ENCODE data around the gene CEP55. TPM values are rescaled to one million over a fixed set of nuclear protein-coding genes. Genes with fewer than 3 reads are reported as not detected.

The CEP55 gene
- total RNA-seq, 4 donors from 2014 or later: 0.63 to 5.7 TPM; not detected in 2

DNA sequence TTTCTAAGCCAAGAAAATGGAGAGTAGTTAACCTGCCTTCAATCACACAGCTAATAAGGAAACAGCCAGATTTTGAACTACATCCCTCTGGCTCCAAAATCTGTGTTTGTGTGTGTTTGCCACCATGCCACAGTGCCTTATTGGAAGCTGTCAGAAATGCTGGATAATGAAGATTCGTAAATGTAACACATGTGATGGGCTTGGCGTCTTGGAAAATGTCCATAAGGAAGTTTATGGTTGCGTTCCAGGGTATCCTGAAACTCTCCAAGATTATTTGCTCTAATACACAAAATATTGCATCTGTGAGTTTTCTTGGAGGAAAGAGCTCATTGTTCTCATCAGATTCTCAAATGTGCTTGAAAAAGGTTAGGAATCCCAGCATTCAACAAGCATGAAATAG is 36.9 kb upstream of the CEP55 start:
- Histone ChIP-seq H3K27ac (peak overlapping the region; percentile 68 to 87 (median 76)), H3K9me3 (no peaks in the 10 kb centered on the region), H3K4me3 (no peak overlapping the region), H3K4me1 (peaks cover 0 to 70% (median 30%) of the 10 kb centered on the region in 4 donors), H3K36me3 (no peaks in the 10 kb centered on the region), H3K27me3 (no peaks in the 10 kb centered on the region)
- WGBS, 2 donors: 56 to 62% methylated on average over 3 of the region's 3 CpGs
- no peak for TF ChIP-seq EP300 (IDR thresholded peaks at IDR 0.05)
- no peak for TF ChIP-seq POLR2A (IDR thresholded peaks at IDR 0.05)
- TF ChIP-seq, protein P1, sequence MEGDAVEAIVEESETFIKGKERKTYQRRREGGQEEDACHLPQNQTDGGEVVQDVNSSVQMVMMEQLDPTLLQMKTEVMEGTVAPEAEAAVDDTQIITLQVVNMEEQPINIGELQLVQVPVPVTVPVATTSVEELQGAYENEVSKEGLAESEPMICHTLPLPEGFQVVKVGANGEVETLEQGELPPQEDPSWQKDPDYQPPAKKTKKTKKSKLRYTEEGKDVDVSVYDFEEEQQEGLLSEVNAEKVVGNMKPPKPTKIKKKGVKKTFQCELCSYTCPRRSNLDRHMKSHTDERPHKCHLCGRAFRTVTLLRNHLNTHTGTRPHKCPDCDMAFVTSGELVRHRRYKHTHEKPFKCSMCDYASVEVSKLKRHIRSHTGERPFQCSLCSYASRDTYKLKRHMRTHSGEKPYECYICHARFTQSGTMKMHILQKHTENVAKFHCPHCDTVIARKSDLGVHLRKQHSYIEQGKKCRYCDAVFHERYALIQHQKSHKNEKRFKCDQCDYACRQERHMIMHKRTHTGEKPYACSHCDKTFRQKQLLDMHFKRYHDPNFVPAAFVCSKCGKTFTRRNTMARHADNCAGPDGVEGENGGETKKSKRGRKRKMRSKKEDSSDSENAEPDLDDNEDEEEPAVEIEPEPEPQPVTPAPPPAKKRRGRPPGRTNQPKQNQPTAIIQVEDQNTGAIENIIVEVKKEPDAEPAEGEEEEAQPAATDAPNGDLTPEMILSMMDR (IDR thresholded peaks at IDR 0.05): no peak
- DNase-seq (ENCODE audit: low spot score in 2 of 2): no peak

- Histone ChIP-seq H3K27me3 (no peaks in the 10 kb centered on the region), H3K36me3 (no peaks in the 10 kb centered on the region), H3K4me3 (no peak overlapping the region), H3K27ac (peak overlapping the region in 3 of 4 donors; percentile 4 to 91 (median 85)), H3K4me1 (peaks cover 0 to 87% (median 44%) of the 10 kb centered on the region in 4 donors), H3K9me3 (no peaks in the 10 kb centered on the region)
- no peak for DNase-seq (ENCODE audit: low spot score in 2 of 2)
- WGBS, 2 donors: 48 to 57% methylated on average over 4 of the region's 4 CpGs
- TF ChIP-seq EP300 (IDR thresholded peaks at IDR 0.05): no peak
- TF ChIP-seq POLR2A (IDR thresholded peaks at IDR 0.05): no peak
Observed at GRCh38 chr10:93461109-93461806, 35.2 kb upstream of the CEP55 start.

- no peaks in the 10 kb centered on the region for H3K27me3 ChIP-seq
- no peaks in the 10 kb centered on the region for H3K9me3 ChIP-seq
- 92 to 96% methylated on average over 1 of the region's 1 CpG for WGBS, 2 donors
- H3K27ac ChIP-seq: peak overlapping the region in 3 of 4 donors; percentile 4 to 91 (median 85)
- H3K4me3 ChIP-seq: no peak overlapping the region
- DNase-seq (ENCODE audit: low spot score in 2 of 2): no peak
- H3K36me3 ChIP-seq: no peaks in the 10 kb centered on the region
- TF ChIP-seq, protein P1 (IDR thresholded peaks at IDR 0.05): no peak
- no peak for TF ChIP-seq POLR2A (IDR thresholded peaks at IDR 0.05)
- no peak for TF ChIP-seq EP300 (IDR thresholded peaks at IDR 0.05)
- H3K4me1 ChIP-seq: peaks cover 0 to 89% (median 49%) of the 10 kb centered on the region in 4 donors
Observed at GRCh38 chr10:93461807-93462178, 34.6 kb upstream of the CEP55 start.

GRCh38 chr10:93462371-93462770 is 34.0 kb upstream of the CEP55 start:
- peaks cover 0 to 87% (median 51%) of the 10 kb centered on the region in 4 donors for H3K4me1 ChIP-seq

GRCh38 chr10:93462881-93463280 is 33.5 kb upstream of the CEP55 start:
- H3K9me3 ChIP-seq: no peaks in the 10 kb centered on the region
- H3K36me3 ChIP-seq: no peaks in the 10 kb centered on the region
- WGBS, 2 donors: 54 to 60% methylated on average over 9 of the region's 9 CpGs
- peak overlapping the region in 3 of 4 donors; percentile 15 to 91 (median 85) for H3K27ac ChIP-seq
- H3K4me3 ChIP-seq: no peak overlapping the region
- no peak for TF ChIP-seq POLR2A (IDR thresholded peaks at IDR 0.05)
- TF ChIP-seq EP300 (IDR thresholded peaks at IDR 0.05): peak; percentile 46 to 76
- DNase-seq (ENCODE audit: low spot score in 2 of 2): no peak
- H3K27me3 ChIP-seq: no peaks in the 10 kb centered on the region
- H3K4me1 ChIP-seq: peaks cover 0 to 83% (median 49%) of the 10 kb centered on the region in 4 donors

More at GRCh38 chr10:93462371-93462770, 34.0 kb upstream of the CEP55 start:
- Histone ChIP-seq H3K36me3 (no peaks in the 10 kb centered on the region), H3K9me3 (no peaks in the 10 kb centered on the region), H3K27me3 (no peaks in the 10 kb centered on the region), H3K4me3 (no peak overlapping the region), H3K27ac (peak overlapping the region in 3 of 4 donors; percentile 4 to 91 (median 85))
- no peak for DNase-seq (ENCODE audit: low spot score in 2 of 2)
- WGBS, 2 donors: 41 to 46% methylated on average over 2 of the region's 2 CpGs
- TF ChIP-seq, protein P1 (IDR thresholded peaks at IDR 0.05): no peak
- no peak for TF ChIP-seq EP300 (IDR thresholded peaks at IDR 0.05)
- TF ChIP-seq POLR2A (IDR thresholded peaks at IDR 0.05): no peak

GRCh38 chr10:93463723-93464476 is 32.5 kb upstream of the CEP55 start:
- Histone ChIP-seq H3K36me3 (no peaks in the 10 kb centered on the region), H3K9me3 (no peaks in the 10 kb centered on the region), H3K27ac (peak overlapping the region in 3 of 4 donors; percentile 38 to 91 (median 85)), H3K27me3 (no peaks in the 10 kb centered on the region), H3K4me1 (peaks cover 0 to 83% (median 44%) of the 10 kb centered on the region in 4 donors), H3K4me3 (no peak overlapping the region)
- peak in 1 of 2 donors; percentile 64 for DNase-seq (ENCODE audit: low spot score in 2 of 2)
- WGBS, 2 donors: 64 to 72% methylated on average over 6 of the region's 6 CpGs
- TF ChIP-seq, protein P1 (IDR thresholded peaks at IDR 0.05): no peak
- peak in 1 of 2 donors; percentile 68 for TF ChIP-seq EP300 (IDR thresholded peaks at IDR 0.05)
